Glomerular visceral epithelial cell (primary cell): ENCODE measurements around the gene COL20A1.
"Not testable (repeated sequence)": the region's sequence is repeated elsewhere in the genome, so short reads cannot be mapped to it uniquely, and the experiment has no call there.

Experiments
- DNase-seq: peaks from one replicate; pipeline ENCODE4 v3.0.0-alpha.2; 2016; ENCODE audit errors: extremely low spot score

The COL20A1 gene

DNA sequence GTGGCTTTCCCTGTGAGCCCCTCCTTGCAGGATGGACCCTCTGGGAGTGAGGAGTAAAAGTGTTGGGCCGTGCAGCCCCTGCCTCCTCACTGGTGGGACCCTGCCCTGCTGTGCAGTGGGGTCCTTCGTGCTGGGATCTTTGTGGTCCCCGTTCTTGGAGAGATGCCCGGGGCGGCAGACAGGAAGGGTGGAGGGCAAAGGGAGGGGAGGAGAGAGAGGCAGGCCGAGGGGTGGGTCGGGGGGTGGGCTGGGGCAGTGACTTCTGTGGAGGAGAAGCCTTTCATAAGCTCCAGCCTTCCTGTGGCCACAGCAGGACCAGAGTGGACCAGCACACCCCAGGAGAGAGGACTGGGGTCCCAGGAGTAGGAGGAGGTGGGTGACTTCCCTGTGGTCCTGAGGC, at the start of gene COL20A1:
TSS of gene COL20A1 (plus strand) at position 283 of the 400 bp plus-strand sequence. CDS start 1,922 bp downstream, outside the sequence.
- DNase-seq: no peak

DNA sequence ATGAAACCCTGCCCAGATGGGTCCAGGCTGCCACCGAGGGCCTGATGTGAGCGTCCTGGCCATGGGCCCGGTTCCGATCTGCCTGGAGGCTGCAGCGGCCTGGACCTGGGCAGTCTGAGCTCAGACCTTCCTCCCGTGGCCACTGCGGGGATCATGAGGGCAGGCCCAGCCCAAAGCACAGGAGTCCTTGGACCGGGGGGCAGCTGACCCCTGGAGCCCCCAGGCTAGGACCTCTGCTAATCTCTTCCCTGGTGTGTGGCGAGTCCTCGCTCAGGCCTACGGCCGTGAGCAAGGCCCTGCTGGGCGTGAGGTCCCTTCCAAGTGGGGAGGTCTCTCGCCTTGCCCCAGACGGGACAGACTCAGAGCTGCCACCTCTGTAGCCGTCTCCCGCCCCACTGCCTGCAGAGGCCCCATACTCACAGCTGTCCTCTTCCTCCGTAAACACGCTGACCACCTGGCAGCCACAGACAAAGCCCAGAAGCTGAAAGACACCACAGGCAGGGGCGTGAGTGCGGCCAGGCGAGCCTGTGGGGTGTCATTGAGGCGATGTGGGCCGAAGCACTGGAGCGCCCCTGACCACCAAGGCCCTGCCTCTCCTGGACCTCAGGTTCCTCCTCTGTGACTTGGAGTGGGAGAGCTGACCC, 49.3 kb upstream of the COL20A1 start:
- DNase-seq: no peak

DNA sequence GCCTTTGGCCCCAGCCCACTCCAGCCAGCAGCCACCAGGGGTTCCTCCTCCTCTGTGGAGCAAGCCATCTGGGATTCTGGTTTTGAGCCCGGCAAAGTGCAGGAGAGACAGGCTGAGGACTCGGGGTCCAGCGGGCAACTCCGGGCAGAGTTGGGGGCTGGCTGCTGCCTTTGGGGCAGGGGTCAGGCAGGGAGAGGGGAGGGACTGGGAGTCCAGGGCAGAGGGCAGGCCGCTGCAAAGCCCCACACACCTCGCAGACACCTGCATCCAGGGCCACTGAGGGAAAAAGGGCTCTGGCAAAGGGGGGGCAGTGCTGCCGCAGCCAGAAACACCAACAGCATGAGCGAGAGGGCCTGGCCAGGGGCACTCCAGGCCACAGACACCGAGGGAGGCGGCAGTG, 48.5 kb upstream of the COL20A1 start:
- DNase-seq: no peak

DNA sequence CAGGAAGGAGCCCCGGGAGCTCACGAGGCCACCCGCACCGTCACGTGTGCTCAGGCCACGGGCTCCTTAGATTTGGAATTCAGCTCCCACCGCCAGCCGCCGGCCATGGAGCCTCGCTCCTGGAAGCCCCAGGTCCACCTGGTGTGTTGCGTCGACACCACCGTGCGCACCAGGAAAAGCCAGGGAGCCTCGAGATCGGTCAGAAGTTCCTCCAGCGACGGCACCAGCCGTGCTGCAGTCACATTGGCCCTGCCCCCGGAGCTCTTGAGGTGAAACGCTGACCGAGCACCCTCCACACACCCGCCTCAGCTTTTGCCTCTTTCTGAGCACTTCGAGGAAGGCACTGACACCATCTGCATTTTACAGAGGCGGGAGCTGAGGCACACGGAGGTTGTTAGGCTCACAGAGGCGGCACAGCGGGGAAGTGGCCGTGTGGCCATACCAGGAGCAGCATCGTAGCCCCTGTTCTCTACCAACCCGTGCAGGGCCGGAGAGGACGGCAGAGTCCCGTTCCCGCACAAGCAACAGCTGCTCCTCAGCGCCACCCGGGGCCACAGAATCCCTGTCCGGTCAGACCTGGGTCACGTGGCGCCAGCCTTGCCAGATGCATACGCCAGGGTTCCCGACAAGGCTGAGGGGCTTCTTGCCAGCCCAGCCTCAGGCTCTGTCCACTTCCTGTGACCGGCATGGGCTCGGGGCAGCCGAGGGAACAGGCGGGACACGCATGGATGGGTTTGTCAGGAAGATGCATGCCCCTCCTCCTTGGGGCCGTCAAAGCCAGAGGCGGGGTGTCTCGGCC, 46.3 kb upstream of the COL20A1 start:
- DNase-seq: peak; percentile 68

DNA sequence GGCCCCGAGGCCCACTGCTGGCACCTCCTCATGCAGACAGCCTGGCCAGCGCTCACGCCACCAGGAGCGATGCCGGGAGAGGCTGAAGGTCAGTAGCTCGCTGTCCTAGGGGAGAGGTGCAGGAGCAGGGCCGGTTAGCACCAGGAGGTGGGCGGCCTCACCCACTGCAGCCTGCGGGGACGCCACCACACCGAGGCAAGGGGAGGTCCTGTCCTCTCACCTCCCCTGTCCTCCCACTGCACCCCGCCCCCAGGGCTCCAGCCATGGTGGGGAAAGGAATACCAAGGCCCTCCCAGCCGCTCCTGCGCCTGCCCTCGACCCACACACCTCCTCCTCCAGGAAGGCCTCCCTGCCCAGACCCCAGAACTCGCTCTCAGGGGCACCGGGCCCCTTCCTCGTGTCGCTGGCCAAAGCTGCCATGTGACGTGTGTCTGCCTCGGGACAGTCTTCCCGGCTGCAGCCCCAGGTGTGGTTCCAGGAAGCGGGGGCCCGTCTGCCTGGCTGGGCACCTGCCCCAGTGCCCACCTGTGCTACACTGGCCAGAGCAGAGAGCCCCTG, 45.2 kb upstream of the COL20A1 start:
- DNase-seq: no peak

DNA sequence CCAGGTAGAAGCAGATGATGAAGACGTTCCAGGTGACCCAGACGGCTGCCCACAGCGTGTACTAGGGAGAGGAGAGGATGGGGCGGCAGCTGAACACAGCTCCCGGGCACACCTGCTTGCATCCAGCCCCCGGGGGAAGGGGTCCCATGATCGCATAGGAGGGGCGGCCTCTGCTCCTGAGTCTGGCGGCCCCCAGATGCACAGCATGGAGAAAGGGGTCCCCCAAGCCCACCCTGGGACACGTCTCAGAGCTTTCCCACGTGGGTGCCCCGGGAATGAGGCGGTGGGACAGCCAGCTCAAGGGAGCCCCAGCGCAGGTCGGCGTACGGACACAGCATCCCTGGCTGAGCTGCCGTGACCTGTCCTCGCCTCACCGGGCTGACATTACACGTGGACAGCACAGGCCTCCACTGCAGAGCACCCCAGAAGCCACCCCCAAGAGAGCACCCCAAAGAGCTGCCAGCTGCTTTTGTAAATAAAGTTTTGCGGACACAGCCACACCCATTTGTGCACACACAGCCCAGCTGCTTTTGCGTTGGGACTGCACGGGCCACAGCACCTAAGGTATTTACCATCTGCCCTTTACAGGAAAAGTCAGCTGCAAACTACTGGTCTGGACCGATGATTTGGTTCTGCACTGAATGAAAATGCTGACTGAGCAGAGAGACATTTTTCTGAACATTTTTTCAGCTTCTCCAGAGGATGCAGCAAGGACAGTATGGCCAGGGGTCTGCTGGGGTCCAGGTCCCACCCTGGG, 44.0 kb upstream of the COL20A1 start:
- peak; percentile 89 for DNase-seq

DNA sequence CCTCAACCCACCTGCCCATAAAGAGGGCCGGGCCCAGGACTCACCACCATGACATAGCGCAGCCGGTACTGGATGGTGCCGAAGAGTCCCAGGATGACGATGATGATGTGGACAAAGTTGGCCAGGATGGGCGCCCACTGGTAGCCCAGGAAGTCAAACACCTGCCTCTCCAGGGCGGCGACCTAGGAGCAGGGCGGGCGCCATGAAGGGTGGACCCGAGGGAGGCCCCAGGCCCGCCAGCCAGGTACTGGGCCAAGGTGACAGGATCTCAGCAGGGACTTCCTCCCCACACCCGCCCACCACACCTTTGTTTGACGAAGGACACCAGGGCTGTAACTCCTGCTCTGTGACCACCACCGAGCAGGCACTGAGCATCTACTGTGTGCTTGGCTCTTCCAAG, 43.1 kb upstream of the COL20A1 start:
- no peak for DNase-seq

DNA sequence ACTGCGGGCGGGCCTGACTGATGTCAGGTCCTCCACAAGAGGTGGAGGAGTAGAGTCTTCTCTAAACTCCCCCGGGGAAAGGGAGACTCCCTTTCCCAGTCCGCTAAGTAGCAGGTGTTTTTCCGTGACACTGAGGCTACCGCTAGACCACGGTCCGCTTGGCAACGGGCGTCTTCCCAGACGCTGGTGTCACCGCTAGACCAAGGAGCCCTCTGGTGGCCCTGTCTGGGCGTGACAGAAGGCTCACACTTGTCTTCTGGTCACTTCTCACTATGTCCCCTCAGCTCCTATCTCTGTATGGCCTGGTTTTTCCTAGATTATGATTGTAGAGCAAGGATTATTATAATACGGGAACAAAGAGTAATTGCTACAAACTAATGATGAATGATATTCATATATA, 41.6 kb upstream of the COL20A1 start:
- not testable (repeated sequence) for DNase-seq

DNA sequence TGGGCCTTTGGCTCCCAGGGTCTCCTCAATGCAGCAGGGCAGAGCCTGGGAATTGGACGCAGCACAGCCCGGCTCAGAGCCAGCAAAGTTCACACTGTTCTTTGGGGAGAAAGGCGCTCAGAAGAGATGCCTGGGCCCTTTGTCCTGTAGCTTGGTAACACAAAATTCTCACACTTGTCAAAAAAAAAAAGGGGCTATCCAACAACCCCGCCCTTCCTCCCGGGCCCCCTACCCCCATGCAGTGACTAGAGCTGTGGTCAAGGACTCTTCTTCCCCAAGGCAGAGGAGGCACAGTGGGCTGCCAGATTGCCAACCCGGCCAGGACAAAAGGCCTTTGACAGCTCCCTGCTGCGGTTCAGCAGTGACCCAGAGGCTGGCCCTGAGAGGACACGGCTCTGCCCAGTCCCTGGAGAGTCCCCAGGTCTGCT, 40.7 kb upstream of the COL20A1 start:
- no peak for DNase-seq

DNA sequence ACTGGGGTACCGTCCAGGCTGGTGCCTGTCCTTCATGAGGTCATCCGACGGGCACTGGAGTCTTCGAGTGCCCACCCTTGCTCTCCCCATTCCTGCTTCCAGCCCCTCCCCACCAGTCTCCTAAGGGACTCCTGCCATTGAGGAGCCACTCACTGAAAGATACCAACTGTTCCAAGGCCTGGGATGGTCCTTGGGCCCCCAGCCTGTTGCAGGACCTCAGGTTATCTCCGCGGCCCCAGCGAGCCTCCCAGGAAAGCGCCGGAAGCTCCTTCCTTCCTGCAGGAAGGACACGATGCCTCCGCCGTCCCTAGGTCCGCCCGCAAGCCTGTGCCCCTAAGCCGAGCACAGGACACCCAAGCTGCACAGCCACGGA, 39.9 kb upstream of the COL20A1 start:
- no peak for DNase-seq

DNA sequence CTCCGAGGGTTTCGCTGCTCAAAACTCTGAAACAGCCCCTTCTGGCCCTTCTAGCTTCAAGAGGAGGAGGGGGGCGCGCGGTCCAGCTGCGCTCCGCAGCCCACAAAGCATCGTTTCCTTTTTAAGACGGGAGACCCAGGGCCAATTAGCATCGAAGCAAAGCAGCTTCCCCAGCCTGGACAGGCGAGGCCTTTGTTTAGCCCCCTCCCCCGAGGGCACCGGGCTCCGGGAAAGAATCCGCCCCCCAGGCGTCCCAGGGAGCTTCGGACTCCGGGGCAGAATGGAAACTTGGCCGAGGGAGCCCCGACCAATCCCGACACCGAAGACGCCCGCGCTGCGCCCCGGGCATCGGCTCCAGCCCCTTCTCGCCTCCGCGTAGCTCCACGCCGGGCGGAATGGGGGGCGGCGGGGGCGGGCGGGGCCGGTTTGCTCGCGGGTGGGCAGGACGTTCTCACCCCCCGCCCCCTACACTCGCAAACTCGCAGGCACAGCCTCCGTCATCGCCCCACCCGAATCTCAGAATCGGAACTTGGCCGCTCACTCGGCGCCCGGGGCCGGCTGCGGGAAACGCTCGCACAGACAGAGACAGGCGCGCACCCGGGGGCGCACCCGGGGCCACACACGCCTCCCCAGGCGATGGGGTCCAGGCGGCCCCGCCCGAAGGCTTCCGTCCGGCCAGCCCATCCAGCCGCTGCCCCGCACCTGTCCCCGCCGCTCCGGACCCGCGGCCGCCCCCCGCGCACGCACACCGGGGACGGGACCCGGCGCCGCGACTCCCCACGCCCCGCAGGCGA, 39.4 kb upstream of the COL20A1 start:
- DNase-seq: no peak

DNA sequence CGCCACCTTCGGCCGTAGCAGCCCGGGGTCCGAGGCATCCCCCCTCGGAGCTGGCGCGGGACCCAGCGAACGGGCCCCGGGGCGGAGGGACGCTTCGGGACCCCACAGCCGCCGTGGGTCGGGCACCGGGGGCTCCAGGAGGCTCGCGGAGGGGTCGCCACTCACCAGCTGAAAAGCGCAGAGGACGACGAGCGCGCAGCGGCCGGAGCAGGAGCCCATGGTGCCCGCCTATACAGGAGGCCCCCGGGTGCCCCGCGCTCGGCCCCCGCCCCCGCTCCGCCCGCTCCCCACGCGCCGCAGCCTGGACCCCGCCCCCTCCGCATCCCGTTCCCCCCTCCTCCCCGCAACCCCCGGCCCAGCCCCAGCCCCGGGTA, 38.8 kb upstream of the COL20A1 start, which contains the start of gene NKAIN4:
TSS of gene NKAIN4 (minus strand) at position 232 of the 374 bp plus-strand sequence. CDS start at position 219, 13 bp downstream.
- no peak for DNase-seq

DNA sequence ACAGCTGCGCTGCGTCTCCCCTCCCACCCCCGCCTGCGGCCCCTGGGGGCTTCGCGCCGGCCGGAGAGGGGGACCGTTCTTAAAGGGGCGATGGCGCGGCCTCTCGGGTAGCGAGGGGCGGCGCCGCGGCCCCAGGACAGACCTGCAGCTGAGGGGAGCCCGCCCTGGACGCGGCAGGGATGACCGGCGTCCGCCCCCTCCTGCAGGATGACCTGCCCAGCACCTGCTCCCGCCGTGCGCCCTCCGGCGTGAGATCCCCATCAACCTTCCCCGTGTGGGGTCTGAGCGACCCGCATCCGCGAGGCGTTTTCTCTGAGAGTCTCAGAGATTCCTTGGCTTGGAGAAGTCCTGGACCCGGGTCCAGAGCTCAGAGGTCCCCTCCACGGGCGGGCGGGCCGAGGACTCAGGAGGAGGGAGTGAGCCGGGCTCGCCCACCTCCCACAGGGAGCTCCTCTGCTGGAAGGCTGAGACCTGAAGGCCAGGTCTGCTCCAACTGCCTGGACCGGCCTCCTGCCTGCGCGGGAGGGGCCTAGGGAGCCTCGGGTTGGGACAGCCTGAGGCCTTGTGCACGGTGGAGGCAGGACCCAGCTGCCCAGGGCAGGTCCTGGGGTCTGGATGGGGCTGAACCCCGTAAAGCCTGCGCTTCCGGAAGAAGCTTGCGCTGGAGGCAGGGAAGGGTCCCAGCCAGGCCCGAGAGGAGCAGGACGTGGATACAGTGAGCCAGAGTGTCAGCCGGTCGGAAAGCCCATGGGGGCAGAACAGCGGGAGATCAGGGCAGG, 38.2 kb upstream of the COL20A1 start:
- no peak for DNase-seq

DNA sequence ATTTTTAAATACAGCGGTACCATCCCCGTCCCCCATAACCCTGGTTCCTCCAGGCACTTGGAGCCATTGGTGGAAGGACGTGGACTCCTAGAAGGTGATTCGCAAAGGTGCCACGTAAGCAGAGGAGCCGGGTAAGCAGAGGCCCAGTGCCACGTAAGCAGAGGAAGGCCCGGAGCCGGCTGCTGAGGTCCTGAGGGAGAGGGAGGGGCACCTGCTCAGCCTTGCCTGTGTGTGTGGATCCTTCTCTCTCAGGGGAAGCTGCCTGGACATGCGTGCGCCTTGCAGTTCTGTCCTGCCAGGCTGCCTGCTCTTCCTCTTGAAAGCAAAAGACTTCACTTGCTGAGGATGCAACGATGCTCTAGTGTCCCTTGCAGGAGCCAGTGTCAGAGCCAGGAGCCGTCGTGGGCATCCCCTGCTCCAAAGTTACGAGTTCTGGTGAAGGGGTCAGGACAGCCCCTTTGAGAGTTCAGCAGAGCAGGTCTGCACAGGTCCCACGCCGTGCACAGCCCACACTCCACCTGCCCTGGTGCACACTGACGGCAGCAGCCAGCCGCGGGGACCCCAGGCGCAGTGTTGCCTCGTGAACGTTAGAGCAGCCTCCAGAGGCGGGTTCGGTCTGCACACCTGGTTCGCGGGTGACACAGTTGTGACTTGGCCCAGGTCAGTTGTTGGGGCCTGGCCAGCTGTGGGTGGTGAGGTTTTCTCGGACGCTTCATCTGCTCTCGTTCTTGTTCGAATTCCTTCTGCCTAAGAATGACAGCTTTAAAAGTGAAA, 36.9 kb upstream of the COL20A1 start:
- DNase-seq: no peak

DNA sequence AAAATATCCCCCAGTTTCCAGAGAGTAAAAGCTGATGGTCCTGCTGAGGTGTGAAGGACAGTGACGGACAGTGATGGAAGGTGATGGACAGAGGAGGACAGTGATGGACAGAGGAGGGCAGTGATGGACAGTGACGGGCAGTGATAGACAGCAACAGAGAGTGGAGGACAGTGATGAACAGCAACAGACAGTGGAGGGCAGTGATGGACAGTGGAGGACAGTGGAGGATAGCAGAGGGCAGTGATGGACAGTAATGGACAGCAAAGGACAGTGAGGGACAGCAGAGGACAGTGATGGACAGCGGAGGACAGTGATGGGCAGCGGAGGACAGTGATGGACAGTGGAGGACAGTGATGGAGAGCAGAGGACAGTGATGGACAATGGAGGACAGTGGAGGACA, 36.0 kb upstream of the COL20A1 start:
- no peak for DNase-seq

DNA sequence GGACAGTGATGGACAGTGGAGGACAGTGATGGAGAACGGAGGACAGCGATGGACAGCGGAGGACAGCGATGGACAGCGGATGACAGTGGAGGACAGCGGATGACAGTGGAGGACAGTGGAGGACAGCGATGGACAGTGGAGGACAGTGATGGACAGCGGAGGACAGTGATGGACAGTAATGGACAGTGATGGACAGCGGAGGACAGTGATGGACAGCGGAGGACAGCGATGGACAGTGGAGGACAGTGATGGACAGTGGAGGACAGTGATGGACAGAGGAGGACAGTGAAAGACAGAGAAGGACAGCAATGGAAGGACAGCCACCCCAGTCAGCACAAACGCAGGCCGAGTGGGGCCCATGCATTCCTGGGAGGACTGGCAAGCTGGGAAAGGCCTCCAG, 35.4 kb upstream of the COL20A1 start:
- DNase-seq: no peak

DNA sequence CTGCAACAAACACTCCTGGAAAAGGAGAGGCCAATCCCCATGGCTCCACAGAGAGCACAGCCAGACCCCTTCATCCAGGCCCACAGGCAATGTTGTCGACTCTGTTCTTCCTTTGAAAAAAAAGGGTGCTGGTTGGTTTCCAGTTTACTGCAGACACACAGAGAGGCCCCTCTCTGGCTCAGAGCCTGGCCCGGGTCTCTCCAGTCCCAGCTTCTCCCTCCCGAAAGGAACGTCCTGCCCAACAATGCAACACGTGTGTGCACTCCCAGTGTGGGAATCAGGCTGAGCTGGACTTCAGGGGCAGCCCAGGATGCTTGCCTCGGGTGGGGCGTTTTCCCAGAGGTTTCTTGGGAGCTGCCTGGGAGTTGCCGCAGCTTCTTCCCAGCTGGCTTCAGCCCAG, 34.2 kb upstream of the COL20A1 start:
- no peak for DNase-seq

DNA sequence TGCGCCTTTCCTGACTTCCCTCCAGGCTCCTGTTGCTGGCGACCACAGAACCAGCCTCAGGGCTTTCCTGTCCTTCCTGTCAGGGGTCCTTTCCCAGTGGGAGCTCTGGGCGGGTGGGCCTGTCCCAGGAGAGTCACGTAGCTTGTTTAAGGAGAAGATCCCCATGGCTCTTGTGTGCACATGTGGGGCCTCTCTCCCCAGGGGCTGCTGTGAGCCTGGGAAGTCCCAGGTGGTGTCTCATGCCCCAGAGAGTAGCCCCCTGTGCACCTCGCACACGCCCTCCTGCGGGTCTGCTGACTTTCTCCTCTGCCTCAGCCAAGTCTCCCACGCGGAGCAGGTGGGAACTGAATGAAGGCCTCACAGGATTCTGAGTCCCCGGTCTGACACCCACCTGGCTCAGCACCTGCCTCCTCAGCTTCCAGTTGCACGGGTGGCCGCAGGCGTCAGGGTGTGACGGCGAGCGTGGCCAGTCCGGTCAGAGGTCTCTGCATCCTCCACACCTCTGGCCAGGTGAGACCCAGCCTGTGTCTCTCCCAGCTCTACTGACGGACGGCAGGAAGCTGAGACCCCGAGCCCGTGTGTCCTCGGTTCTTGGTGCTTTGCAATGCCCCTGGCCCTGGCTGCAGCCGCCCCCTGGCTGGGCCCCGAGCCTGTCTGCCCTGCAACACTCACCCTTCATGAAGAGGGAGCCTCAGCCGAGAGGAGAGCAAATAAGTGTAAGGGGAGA, 33.1 kb upstream of the COL20A1 start:
- DNase-seq: no peak

DNA sequence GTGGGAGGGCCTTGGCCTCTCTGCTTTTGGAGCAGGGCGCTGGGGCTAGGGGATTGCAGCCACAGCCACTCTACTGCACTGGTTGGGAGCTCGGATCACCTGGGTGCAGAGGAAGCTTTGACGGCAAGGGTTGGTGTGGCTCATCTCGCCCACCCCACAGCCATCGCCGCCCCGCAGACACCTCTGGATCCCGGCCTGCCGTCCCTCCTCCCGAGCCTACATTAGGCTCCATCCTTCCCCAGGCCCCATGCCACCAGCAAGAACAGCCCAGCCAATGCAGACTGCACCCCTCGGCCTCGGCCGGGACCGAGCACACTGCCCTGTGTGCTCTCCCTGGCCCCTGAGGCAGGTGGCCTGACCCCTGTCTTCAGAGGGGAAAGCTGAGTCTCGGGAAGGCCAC, 32.5 kb upstream of the COL20A1 start:
- no peak for DNase-seq
